Activated T-cell treated with anti-CD3 and anti-CD28 coated beads, Interleukin-2, amount 50 U/mL, for 72 hours (primary cell): Measurements from ENCODE around the gene METTL16. TPM values are rescaled to one million over a fixed set of nuclear protein-coding genes. Genes with fewer than 3 reads are reported as not detected.
"Not testable (repeated sequence)": the region's sequence is repeated elsewhere in the genome, so short reads cannot be mapped to it uniquely, and the experiment has no call there.

Source experiments
- ATAC-seq, 2 donors: fragments of 150-1000 bp; cut with Tn5 transposase; replicated peaks in 1 of 2; 2 replicates each; pipeline ENCODE4 v1.10.0; 2021; ENCODE audit warnings: moderate library complexity in 2 of 2, mild to moderate bottlenecking in 1 of 2
- DNase-seq, 2 donors: peaks; one replicate each; pipeline ENCODE4 v3.0.0; 2021 to 2022; ENCODE audit warnings: mixed read lengths in 1 of 2
- H3K27ac Mint-ChIP-seq: one replicate; pipeline ENCODE4 v1.8.0; 2022; ENCODE audit warnings: mild to moderate bottlenecking, moderate library complexity, mixed read lengths
- H3K27me3 Mint-ChIP-seq: one replicate; pipeline ENCODE4 v1.8.0; 2022; ENCODE audit warnings: low read depth, mixed read lengths
- H3K36me3 Mint-ChIP-seq, 2 donors: one replicate each; pipeline ENCODE4 v1.8.0; 2022; ENCODE audit warnings: mixed read lengths in 2 of 2, mild to moderate bottlenecking in 1 of 2; ENCODE audit not compliant: insufficient read depth in 2 of 2
- H3K4me1 Mint-ChIP-seq: one replicate; pipeline ENCODE4 v1.8.0; 2022; ENCODE audit warnings: low read depth, mixed read lengths
- H3K4me3 Mint-ChIP-seq, 2 donors: one replicate each; pipeline ENCODE4 v1.8.0; 2022; ENCODE audit warnings: mild to moderate bottlenecking in 2 of 2, mixed read lengths in 2 of 2, moderate library complexity in 2 of 2
- H3K9me3 Mint-ChIP-seq, 2 donors: one replicate each; pipeline ENCODE4 v1.8.0; 2022; ENCODE audit warnings: mixed read lengths in 2 of 2
- total RNA-seq, 2 donors: library from RNA; stranded (reverse); gene quantifications; one replicate each; pipeline ENCODE4 v1.2.3, GENCODE V29; 2022

Gene METTL16
- total RNA-seq, 2 donors from 2014 or later = 33.3 to 45.7 TPM

DNA sequence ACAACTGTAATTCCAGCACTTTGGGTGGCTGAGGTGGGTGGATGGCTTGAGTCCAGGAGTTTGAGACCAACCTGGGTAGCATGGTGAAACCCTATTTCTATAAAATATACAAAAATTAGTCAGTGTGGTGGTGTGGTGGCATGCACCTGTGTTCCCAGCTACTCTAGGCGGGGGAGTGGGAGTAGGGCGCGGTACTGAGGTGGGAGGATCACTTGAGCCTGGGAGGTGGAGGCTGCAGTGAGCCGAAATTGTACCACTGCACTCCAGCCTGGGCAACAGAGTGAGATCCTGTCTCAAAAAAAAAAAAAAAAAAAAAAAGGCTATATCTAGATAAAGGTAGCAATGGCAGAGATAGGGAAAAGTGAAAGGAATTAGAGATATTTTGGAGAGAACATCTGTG is 25.0 kb downstream of the METTL16 start:
- not testable (repeated sequence) for H3K36me3 Mint-ChIP-seq, H3K27ac Mint-ChIP-seq, ATAC-seq, H3K27me3 Mint-ChIP-seq, H3K4me3 Mint-ChIP-seq, H3K9me3 Mint-ChIP-seq, DNase-seq
- peaks cover 22% of the 10 kb centered on the region for H3K4me1 Mint-ChIP-seq

GRCh38 chr17:2485970-2486369 is 25.7 kb downstream of the METTL16 start:
- DNase-seq (no peak), ATAC-seq (no peak)
- Mint-ChIP-seq H3K36me3 (peaks cover 0 to 2% of the 10 kb centered on the region in 2 donors), H3K4me1 (peaks cover 18% of the 10 kb centered on the region), H3K4me3 (no peak overlapping the region), H3K27ac (no peak overlapping the region), H3K9me3 (no peaks in the 10 kb centered on the region), H3K27me3 (no peaks in the 10 kb centered on the region)

DNA sequence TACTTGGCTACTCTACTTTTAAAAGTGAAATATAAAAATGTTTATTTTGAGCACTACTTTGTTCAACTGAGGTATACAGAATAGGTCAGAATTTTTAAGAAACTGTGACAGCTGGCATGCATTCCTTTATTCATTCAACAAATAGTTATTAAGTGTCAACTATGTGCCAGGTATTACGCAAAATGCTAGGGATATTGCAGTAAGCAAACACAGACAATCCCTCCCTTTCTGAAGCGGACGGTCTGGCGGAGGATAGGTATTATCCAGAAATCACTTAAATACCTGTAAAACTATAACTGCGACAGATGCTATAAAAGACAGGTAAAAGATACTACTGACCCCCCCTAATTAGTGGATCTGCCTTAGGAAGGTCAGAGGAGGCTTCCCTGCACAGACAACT is 26.1 kb downstream of the METTL16 start:
- Mint-ChIP-seq H3K9me3 (no peaks in the 10 kb centered on the region), H3K36me3 (peaks cover 0 to 2% of the 10 kb centered on the region in 2 donors), H3K4me3 (no peak overlapping the region), H3K27me3 (no peaks in the 10 kb centered on the region), H3K4me1 (peaks cover 15% of the 10 kb centered on the region), H3K27ac (no peak overlapping the region)
- ATAC-seq (no peak), DNase-seq (no peak)

GRCh38 chr17:2484876-2485275 is 26.8 kb downstream of the METTL16 start:
- DNase-seq (no peak), ATAC-seq (no peak)
- Mint-ChIP-seq H3K9me3 (no peaks in the 10 kb centered on the region), H3K4me1 (peaks cover 15% of the 10 kb centered on the region), H3K27ac (no peak overlapping the region), H3K4me3 (no peak overlapping the region), H3K36me3 (peaks cover 0 to 2% of the 10 kb centered on the region in 2 donors), H3K27me3 (no peaks in the 10 kb centered on the region)

- ATAC-seq = no peak
- peak overlapping the region; percentile 25 to 60 for H3K4me3 Mint-ChIP-seq
- H3K9me3 Mint-ChIP-seq = no peaks in the 10 kb centered on the region
- H3K27me3 Mint-ChIP-seq = no peaks in the 10 kb centered on the region
- no peak for DNase-seq
- H3K36me3 Mint-ChIP-seq = peaks cover under 1 to 2% of the 10 kb centered on the region in 2 donors
- peaks cover 15% of the 10 kb centered on the region for H3K4me1 Mint-ChIP-seq
- peak overlapping the region; percentile 93 for H3K27ac Mint-ChIP-seq
Observed at GRCh38 chr17:2483084-2483483, 28.6 kb downstream of the METTL16 start.

DNA sequence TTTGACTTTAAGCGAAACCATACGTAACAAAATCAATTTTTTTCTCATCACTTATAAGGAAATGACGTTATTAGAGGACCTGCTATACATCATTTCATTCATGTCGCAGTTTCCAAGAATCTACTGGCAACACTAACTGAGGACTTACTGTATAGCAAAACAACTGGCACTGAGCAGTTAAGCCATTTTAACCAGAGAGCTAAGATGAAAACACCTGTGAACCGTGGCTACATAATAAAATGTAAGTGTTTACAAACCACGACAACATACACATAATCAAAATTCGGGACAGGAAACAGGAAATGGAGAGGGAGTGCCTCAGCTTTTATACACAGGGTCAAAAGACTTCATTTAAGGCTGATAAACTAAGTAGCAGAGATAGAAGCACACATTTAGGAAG is 29.5 kb downstream of the METTL16 start:
- H3K27ac Mint-ChIP-seq = peak overlapping the region; percentile 97
- peak in 1 of 2 donors; percentile 80 for ATAC-seq
- H3K4me1 Mint-ChIP-seq = peaks cover 15% of the 10 kb centered on the region
- peaks cover 2 to 6% of the 10 kb centered on the region in 2 donors for H3K36me3 Mint-ChIP-seq
- H3K27me3 Mint-ChIP-seq = no peaks in the 10 kb centered on the region
- peak overlapping the region; percentile 32 to 83 for H3K4me3 Mint-ChIP-seq
- no peaks in the 10 kb centered on the region for H3K9me3 Mint-ChIP-seq
- no peak for DNase-seq

DNA sequence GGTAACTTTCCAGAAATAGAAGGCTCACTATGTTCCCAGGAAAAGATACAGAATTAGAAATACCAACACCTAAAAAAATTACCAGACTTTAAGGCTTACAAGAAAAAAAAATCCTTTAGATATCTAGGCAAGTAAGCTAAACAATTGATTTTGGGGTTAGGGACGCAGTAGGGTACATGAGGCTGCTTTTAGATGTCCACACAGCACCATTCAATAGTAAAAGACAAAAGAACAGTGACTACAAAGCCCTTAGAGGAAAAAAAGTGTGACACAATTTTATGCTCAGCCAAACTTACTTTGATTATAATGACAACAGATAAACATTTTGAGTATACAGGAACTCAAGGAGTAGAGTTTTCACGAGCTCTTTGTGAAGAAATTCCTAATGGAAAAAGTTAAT is 29.9 kb downstream of the METTL16 start:
- DNase-seq = no peak
- ATAC-seq = peak in 1 of 2 donors; percentile 28
- Mint-ChIP-seq H3K4me3 (peak overlapping the region in 1 of 2 donors; percentile 83), H3K9me3 (no peaks in the 10 kb centered on the region), H3K36me3 (peaks cover 2 to 6% of the 10 kb centered on the region in 2 donors), H3K27ac (peak overlapping the region; percentile 97), H3K27me3 (no peaks in the 10 kb centered on the region), H3K4me1 (peaks cover 15% of the 10 kb centered on the region)

DNA sequence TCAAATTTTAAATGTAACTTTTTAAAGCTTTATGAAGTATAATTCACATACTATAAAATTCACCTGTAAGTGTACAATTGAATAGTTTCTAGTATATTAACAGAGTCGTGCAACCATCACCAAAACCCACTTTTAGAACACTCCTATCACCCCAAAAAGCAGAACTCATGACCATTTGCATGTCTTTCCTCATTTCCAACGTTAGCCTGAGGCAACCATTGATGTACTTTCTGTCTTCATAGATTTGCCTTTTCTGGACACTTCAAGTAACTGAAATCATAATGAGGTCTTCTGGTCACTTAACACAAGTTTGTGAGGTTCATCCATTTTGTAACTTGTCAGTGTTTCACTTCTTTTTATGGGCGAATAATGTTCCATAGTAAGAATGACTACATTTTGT is 33.2 kb downstream of the METTL16 start:
- H3K27me3 Mint-ChIP-seq = no peaks in the 10 kb centered on the region
- no peak overlapping the region for H3K27ac Mint-ChIP-seq
- no peak overlapping the region for H3K4me3 Mint-ChIP-seq
- no peak for ATAC-seq
- no peaks in the 10 kb centered on the region for H3K9me3 Mint-ChIP-seq
- H3K4me1 Mint-ChIP-seq = peaks cover 14% of the 10 kb centered on the region
- H3K36me3 Mint-ChIP-seq = peaks cover 7 to 18% of the 10 kb centered on the region in 2 donors
- DNase-seq = no peak

DNA sequence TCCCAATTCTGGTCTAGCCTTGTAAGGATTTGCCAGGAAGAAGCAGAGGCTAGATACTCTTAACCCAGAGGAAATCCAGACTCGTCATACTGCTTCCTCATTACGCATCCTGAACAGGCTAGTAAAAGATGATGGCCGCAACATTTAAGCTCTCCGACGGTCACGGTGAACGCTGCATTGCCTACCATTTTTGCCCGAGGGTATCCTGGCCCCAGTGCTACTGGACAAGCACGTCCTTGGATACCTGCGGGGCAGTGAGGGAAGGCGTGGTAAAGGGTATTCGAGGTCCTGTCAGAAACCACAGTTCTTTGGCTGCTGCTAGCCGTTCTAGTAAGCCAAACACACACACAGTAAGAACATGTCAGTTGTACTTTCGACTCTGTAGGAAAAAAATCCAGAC is 36.6 kb downstream of the METTL16 start:
- no peaks in the 10 kb centered on the region for H3K9me3 Mint-ChIP-seq
- H3K36me3 Mint-ChIP-seq = peaks cover 6 to 24% of the 10 kb centered on the region in 2 donors
- ATAC-seq = no peak
- H3K27me3 Mint-ChIP-seq = no peaks in the 10 kb centered on the region
- DNase-seq = no peak
- no peaks in the 10 kb centered on the region for H3K4me1 Mint-ChIP-seq
- no peak overlapping the region for H3K4me3 Mint-ChIP-seq
- no peak overlapping the region for H3K27ac Mint-ChIP-seq

DNA sequence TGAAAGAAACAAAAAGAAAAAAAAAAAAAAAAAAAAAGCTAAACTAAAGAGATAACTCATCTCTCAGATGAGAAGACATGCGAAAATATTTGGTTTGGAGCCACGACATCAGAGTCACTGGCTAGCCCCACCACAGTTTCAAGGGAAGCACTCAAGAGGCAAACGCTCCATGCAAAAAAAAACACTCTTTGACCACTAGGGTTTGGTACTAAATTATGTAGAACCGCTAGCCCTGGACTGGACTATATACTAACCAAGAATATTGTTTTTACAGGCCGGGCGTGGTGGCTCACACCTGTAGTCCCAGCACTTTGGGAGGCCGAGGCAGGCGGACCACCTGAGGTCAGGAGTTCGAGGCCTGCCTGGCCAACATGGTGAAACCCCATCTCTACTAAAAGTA is 37.3 kb downstream of the METTL16 start:
- Mint-ChIP-seq H3K27me3 (no peaks in the 10 kb centered on the region), H3K9me3 (no peaks in the 10 kb centered on the region), H3K4me1 (no peaks in the 10 kb centered on the region), H3K36me3 (peaks cover 8 to 24% of the 10 kb centered on the region in 2 donors), H3K27ac (no peak overlapping the region), H3K4me3 (no peak overlapping the region)
- DNase-seq = no peak
- ATAC-seq = no peak

GRCh38 chr17:2468270-2468669 is 43.4 kb downstream of the METTL16 start:
- no peak for DNase-seq
- Mint-ChIP-seq H3K27ac (no peak overlapping the region), H3K4me1 (no peaks in the 10 kb centered on the region), H3K27me3 (no peaks in the 10 kb centered on the region), H3K4me3 (no peak overlapping the region), H3K9me3 (no peaks in the 10 kb centered on the region), H3K36me3 (peaks cover 7 to 19% of the 10 kb centered on the region in 2 donors)
- no peak for ATAC-seq

- Mint-ChIP-seq H3K9me3 (no peaks in the 10 kb centered on the region), H3K4me3 (no peak overlapping the region), H3K27me3 (no peaks in the 10 kb centered on the region), H3K27ac (no peak overlapping the region), H3K4me1 (no peaks in the 10 kb centered on the region), H3K36me3 (peaks cover 15 to 28% of the 10 kb centered on the region in 2 donors)
- ATAC-seq (no peak), DNase-seq (no peak)
Observed at GRCh38 chr17:2466931-2467330, 44.8 kb downstream of the METTL16 start.

DNA sequence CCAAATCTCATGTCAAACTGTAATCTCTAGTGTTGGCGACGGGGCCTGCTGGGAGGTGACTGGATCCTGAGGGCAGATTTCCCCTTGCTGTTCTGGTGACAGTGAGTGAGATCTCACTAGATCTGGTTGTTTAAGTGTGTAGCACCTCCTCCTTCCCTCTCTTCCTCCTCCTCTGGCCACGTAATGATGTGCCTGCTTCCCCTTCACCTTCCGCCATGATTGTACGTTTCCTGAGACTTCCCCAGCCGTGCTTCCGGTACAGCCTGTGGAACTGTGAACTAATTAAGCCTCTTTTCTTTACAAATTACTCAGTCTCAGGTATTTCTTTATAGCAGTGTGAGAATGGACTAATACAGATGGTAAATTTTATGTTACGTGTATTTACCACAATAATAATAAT is 49.2 kb downstream of the METTL16 start:
- Mint-ChIP-seq H3K27me3 (no peaks in the 10 kb centered on the region), H3K36me3 (peaks cover 14 to 22% of the 10 kb centered on the region in 2 donors), H3K27ac (no peak overlapping the region), H3K4me1 (peaks cover 15% of the 10 kb centered on the region), H3K9me3 (no peaks in the 10 kb centered on the region), H3K4me3 (no peak overlapping the region)
- no peak for DNase-seq
- no peak for ATAC-seq

DNA sequence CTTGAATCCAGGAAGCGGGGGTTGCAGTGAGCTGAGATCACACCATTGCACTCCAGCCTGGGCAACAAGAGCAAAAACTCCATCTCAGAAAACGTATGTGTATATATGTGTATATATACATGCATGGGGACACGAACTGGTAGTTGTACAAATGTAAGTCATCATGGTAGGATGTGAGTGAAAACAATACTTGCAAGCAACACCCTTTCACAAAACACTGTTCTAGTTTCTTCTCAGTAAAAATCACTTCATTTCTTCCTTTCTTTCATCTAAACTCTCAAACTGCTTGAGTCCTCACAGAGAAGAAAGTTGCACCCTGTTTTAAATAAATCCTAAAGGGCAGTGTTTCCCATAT is 51.8 kb downstream of the METTL16 start:
- H3K27me3 Mint-ChIP-seq = no peaks in the 10 kb centered on the region
- peaks cover 20% of the 10 kb centered on the region for H3K4me1 Mint-ChIP-seq
- peak overlapping the region in 1 of 2 donors; percentile 66 for H3K4me3 Mint-ChIP-seq
- peaks cover 14 to 21% of the 10 kb centered on the region in 2 donors for H3K36me3 Mint-ChIP-seq
- H3K27ac Mint-ChIP-seq = peak overlapping the region; percentile 93
- no peaks in the 10 kb centered on the region for H3K9me3 Mint-ChIP-seq
- ATAC-seq (peak; percentile 95 to 97), DNase-seq (no peak)
